Upper lobe of left lung (tissue), 6 donors: ENCODE data around the gene EPHB2. TPM values are rescaled to one million over a fixed set of nuclear protein-coding genes. Genes with fewer than 3 reads are reported as not detected.

Experiments used
- ATAC-seq, 2 donors: fragments of 200-7000 bp; cut with Tn5 transposase; one replicate each; pipeline ENCODE4 v1.9.1; 2022; ENCODE audit warnings: mild to moderate bottlenecking in 2 of 2, moderate library complexity in 2 of 2; ENCODE audit not compliant: low FRiP score in 2 of 2
- DNase-seq, 2 donors: peaks; one replicate each; pipeline ENCODE4 v3.0.0-alpha.2; 2019 to 2020
- H3K27ac ChIP-seq, 4 donors: fragments of 200-600 bp; sonication (generic); one replicate each; pipeline ENCODE4 v1.5.1; 2016 to 2019
- H3K27me3 ChIP-seq, 4 donors: fragments of 200-600 bp; sonication (generic); one replicate each; pipeline ENCODE4 v1.5.1; 2017 to 2019
- H3K36me3 ChIP-seq, 4 donors: fragments of 200-600 bp; sonication (generic); one replicate each; pipeline ENCODE4 v1.5.1; 2016 to 2019
- H3K4me1 ChIP-seq, 4 donors: fragments of 200-600 bp; sonication (generic); one replicate each; pipeline ENCODE4 v1.5.1; 2018 to 2019
- H3K4me3 ChIP-seq, 4 donors: fragments of 200-600 bp; sonication (generic); one replicate each; pipeline ENCODE4 v1.5.1; 2017 to 2019; ENCODE audit warnings: mild to moderate bottlenecking in 2 of 4, moderate library complexity in 1 of 4
- H3K9me3 ChIP-seq, 4 donors: fragments of 200-600 bp; sonication (generic); one replicate each; pipeline ENCODE4 v1.5.1; 2018 to 2019
- CTCF ChIP-seq, 6 experiments: fragments of 450-650 bp in 4 of 6; fragments of 200-600 bp in 2 of 6; sonication (generic) in 2 of 6; IDR thresholded peaks; one replicate each; pipeline ENCODE4 v1.5.1; 2016 to 2019; ENCODE audit warnings: antibody characterized with exemption in 6 of 6
- EP300 ChIP-seq, 4 donors: sonication (generic); formaldehyde crosslinking; IDR thresholded peaks; one replicate each; pipeline ENCODE4 v1.5.1; 2017; ENCODE audit warnings: antibody characterized with exemption in 4 of 4, control low read depth in 2 of 4
- POLR2A ChIP-seq, 4 donors: fragments of 450-650 bp; IDR thresholded peaks; one replicate each; pipeline ENCODE4 v1.5.1; 2016 to 2017; ENCODE audit warnings: antibody characterized with exemption in 4 of 4, mild to moderate bottlenecking in 2 of 4
- POLR2AphosphoS5 ChIP-seq, 2 donors: sonication (generic); formaldehyde crosslinking; IDR thresholded peaks; one replicate each; pipeline ENCODE4 v1.5.1; 2017; ENCODE audit warnings: antibody characterized with exemption in 2 of 2
- WGBS, 2 donors: methylation state at CpG; one replicate each; pipeline ENCODE4 v1.1.5; 2017 to 2018; 5-methylcytosine and 5-hydroxymethylcytosine counted together
- total RNA-seq, 6 donors: library from RNA; depleted of rRNA in 4 of 6; stranded (reverse); fragments of >200 nt in 4 of 6; gene quantifications; one replicate each; pipeline versions ENCODE4 v1.1.0 to v1.2.1, GENCODE V29; 2016 to 2021
- donor health status: DM: no; HTN: no; CAD: no; lungs with moderate emphysema.
- donor health status: DM: no; HTN: yes; CAD: no; lungs with severe emphysema.

The EPHB2 gene
- total RNA-seq, 6 donors from 2014 or later: 1.0 to 8.8 (median 5.6) TPM

DNA sequence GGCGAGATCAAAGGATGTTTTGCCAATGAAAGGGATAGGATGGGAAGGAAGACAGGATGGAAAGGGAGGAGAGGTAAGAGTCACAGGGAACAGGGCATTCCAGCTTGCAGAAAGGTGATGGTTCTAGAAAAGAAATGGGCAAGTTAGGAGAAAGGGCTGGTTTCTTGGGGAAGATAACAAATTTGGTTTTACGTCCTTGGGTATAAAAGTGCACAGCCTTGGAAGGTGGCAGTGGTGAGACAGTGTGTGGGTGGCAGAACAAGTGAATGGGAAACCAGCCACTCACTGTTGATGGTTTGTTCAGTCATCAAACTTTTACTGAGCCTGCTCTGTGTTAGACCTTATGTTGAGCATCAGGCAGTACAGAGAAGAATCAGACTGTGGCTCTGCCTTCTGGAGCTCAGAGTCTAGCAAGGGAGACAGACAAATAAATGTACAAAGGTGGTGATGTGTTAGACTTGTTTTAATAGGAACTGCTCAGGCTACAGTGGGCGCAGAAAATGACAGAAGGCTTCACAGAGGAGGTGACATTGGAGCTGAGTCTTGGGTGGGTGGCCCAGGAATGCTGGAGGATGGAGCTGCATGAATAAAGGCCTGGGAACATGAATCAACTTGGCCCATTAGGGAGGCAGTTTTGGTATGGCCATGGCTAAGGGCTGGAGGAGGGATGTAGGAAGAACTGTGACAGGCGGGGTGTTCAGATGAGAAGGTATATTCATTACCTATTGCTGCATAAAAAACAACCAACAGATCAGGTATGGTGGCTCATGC lies 76.3 kb downstream of the EPHB2 start:
- Histone ChIP-seq H3K4me1 (peaks cover 0 to 8% (median 0%) of the 10 kb centered on the region in 4 donors), H3K27me3 (no peaks in the 10 kb centered on the region), H3K36me3 (no peaks in the 10 kb centered on the region), H3K27ac (no peak overlapping the region), H3K9me3 (no peaks in the 10 kb centered on the region), H3K4me3 (no peak overlapping the region)
- no peak for TF ChIP-seq POLR2AphosphoS5 (IDR thresholded peaks at IDR 0.05)
- TF ChIP-seq CTCF (IDR thresholded peaks at IDR 0.05): no peak
- no peak for TF ChIP-seq POLR2A (IDR thresholded peaks at IDR 0.05)
- TF ChIP-seq EP300 (IDR thresholded peaks at IDR 0.05): no peak
- WGBS, 2 donors: 88 to 92% methylated on average over 4 of the region's 4 CpGs
- ATAC-seq: no peak
- no peak for DNase-seq

DNA sequence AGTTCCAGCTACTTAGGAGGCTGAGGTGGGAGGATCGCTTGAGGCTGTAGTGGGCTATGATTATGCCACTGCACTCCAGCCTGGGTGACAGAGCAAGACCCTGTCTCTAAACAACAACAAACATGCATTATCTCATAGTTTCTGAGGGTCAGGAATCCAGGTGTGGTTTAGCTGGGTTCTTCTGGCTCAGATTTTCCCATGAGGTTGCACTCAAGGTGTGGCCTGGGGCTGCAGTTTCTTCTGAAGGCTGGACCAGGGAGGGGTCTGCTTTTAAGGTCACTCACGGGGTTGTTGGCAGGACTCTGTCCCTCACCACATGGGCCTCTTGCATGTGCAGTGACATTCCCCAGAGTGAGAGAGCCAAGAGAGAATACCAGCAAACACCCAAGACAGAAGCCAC lies 77.0 kb downstream of the EPHB2 start:
- H3K27ac ChIP-seq: no peak overlapping the region
- no peak for TF ChIP-seq POLR2AphosphoS5 (IDR thresholded peaks at IDR 0.05)
- TF ChIP-seq CTCF (IDR thresholded peaks at IDR 0.05): no peak
- no peak for TF ChIP-seq EP300 (IDR thresholded peaks at IDR 0.05)
- TF ChIP-seq POLR2A (IDR thresholded peaks at IDR 0.05): no peak
- H3K9me3 ChIP-seq: no peaks in the 10 kb centered on the region
- ATAC-seq: no peak
- no peaks in the 10 kb centered on the region for H3K36me3 ChIP-seq
- peaks cover 0 to 8% (median 0%) of the 10 kb centered on the region in 4 donors for H3K4me1 ChIP-seq
- WGBS, 2 donors: 61 to 93% methylated on average over 2 of the region's 2 CpGs
- DNase-seq: no peak
- H3K27me3 ChIP-seq: no peaks in the 10 kb centered on the region
- H3K4me3 ChIP-seq: no peak overlapping the region

DNA sequence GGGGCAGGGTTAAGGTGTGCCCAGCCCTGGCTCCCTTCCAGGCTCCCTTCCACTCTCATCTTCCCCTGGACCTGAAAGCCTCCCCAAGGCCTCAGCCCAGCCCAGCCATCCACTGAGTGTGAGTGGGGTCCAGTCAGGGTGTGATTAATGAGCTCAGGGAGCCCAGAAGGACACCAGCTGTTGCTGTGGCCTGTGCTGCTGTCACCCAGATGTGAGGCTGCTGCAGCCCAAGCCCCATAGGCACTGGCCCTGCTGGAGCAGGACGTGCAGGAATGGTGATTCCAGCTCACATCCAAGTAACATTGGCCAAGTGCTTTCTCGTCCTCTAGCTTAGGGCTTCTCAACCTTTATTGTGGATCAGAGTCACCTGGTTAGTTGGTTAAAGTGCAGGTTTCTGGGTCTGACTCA lies 77.6 kb downstream of the EPHB2 start:
- Histone ChIP-seq H3K4me1 (peaks cover 0 to 8% (median 0%) of the 10 kb centered on the region in 4 donors), H3K27me3 (no peaks in the 10 kb centered on the region), H3K27ac (no peak overlapping the region), H3K4me3 (no peak overlapping the region), H3K36me3 (no peaks in the 10 kb centered on the region), H3K9me3 (no peaks in the 10 kb centered on the region)
- DNase-seq (no peak), ATAC-seq (no peak)
- 53 to 54% methylated on average over 2 of the region's 2 CpGs for WGBS, 2 donors
- TF ChIP-seq POLR2A (IDR thresholded peaks at IDR 0.05): no peak
- TF ChIP-seq CTCF (IDR thresholded peaks at IDR 0.05): no peak
- no peak for TF ChIP-seq EP300 (IDR thresholded peaks at IDR 0.05)
- no peak for TF ChIP-seq POLR2AphosphoS5 (IDR thresholded peaks at IDR 0.05)

DNA sequence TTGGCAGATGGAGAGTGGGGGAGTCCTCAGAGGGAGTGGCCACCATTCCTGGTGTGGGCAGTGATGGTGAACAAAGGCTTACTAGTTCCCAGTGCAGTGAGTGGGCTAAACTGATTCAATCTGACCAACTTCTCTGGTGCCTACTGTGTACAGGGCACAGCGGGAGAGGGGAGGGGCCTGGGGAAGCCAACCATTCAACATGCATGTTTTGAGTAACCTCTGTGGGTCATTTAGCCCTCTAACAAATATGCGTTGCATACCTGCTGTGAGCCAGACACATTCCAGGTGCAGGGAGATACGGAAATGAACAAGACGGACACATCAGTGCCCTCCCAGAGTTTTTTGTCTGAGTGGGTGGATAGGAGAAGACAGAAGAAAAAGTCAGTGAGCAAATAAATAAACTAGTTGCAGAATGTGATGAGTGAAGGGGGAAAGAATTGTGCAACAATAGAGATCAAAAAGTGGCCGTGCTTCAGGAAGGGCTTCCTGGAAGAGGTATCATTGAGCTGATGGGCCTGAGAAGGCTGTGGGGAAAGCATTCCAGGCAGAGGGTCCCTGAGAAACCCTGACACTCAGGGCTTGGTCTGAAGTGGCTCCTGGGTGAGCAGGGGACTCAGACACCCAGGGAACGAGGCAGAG lies 78.8 kb downstream of the EPHB2 start:
- no peak for TF ChIP-seq POLR2AphosphoS5 (IDR thresholded peaks at IDR 0.05)
- TF ChIP-seq POLR2A (IDR thresholded peaks at IDR 0.05): no peak
- no peak for TF ChIP-seq CTCF (IDR thresholded peaks at IDR 0.05)
- no peak for TF ChIP-seq EP300 (IDR thresholded peaks at IDR 0.05)
- Histone ChIP-seq H3K36me3 (no peaks in the 10 kb centered on the region), H3K4me1 (peaks cover 0 to 8% (median 1%) of the 10 kb centered on the region in 4 donors), H3K27me3 (no peaks in the 10 kb centered on the region), H3K27ac (peak overlapping the region in 1 of 4 donors; percentile 10), H3K4me3 (no peak overlapping the region), H3K9me3 (no peaks in the 10 kb centered on the region)
- DNase-seq: no peak
- ATAC-seq: no peak
- 65 to 66% methylated on average over 6 of the region's 6 CpGs for WGBS, 2 donors
